HCT116 (cell line): ENCODE measurements around the gene PDCD2. TPM values are rescaled to one million over a fixed set of nuclear protein-coding genes. Genes with fewer than 3 reads are reported as not detected.

Experiments used
- ATAC-seq: fragments of 200-7000 bp; cut with Tn5 transposase; 2 replicates; pipeline ENCODE4 v1.9.1; 2020; ENCODE audit warnings: mild to moderate bottlenecking, moderate library complexity
- BruUV-seq: library from RNA; stranded (reverse); fragments of 400-500 nt; replicated peaks from 2 replicates; lab custom pipeline; 2021; lab: Mats Ljungman, UMichigan
- CTCF ChIA-PET: fragments of 300-600 bp; sonication (Branson Sonifier 250); formaldehyde crosslinking; loops from one replicate; lab custom pipeline; 2021; ENCODE audit warnings: antibody characterized with exemption; lab: Charles Lee
- POLR2A ChIA-PET: fragments of 300-600, 350-600 bp; sonication (Branson Sonifier 250); formaldehyde crosslinking; loops from one replicate; lab custom pipeline; 2021; ENCODE audit warnings: antibody characterized with exemption; lab: Charles Lee
- RAD21 ChIA-PET, 2 experiments: fragments of 300-600 bp; sonication (Branson Sonifier 250); formaldehyde crosslinking; loops; one replicate each; lab custom pipeline; 2023; ENCODE audit warnings: low total read pairs in 2 of 2; ENCODE audit not compliant: uncharacterized antibody in 2 of 2, unreplicated experiment in 2 of 2, low non-redundant PET in 1 of 2; lab: Charles Lee
- DNase-seq: peaks from one replicate; pipeline ENCODE4 v3.0.0-alpha.2; 2010; ENCODE audit warnings: low read depth, low spot score
- H2AFZ ChIP-seq: fragments of 200-600 bp; shearing (Covaris generic), sonication (generic); 2 replicates; pipeline ENCODE4 v1.6.1; 2017; ENCODE audit warnings: low read depth, mixed run types, mixed read lengths, antibody characterized with exemption, low read length; ENCODE audit not compliant: poor library complexity, severe bottlenecking
- H3K27ac ChIP-seq: 2 replicates; pipeline ENCODE4 v1.5.1; 2012; ENCODE audit warnings: low read depth, low read length
- H3K27me3 ChIP-seq: fragments of 200-600 bp; sonication (generic); 2 replicates; pipeline ENCODE4 v1.6.1; 2016; ENCODE audit warnings: mixed run types, low read length, mixed read lengths; ENCODE audit not compliant: insufficient read depth
- H3K36me3 ChIP-seq, 2 experiments: fragments of 200-500 bp in 1 of 2; fragments of 200-600 bp in 1 of 2; sonication (Bioruptor generic) in 1 of 2; sonication (generic) in 1 of 2; 2 replicates each; pipeline versions ENCODE4 v1.5.1 to v1.6.1; 2014 to 2016; ENCODE audit warnings: low read length in 2 of 2, inconsistent platforms in 1 of 2, mixed read lengths in 1 of 2, mixed run types in 1 of 2; ENCODE audit not compliant: insufficient read depth in 2 of 2, control insufficient read depth in 1 of 2
- H3K4me1 ChIP-seq, 2 experiments: fragments of 200-600 bp in 1 of 2; sonication (generic) in 1 of 2; 2 replicates each; pipeline versions ENCODE4 v1.5.1 to v1.6.1; 2012 to 2017; ENCODE audit warnings: low read length in 2 of 2, inconsistent platforms in 1 of 2, mild to moderate bottlenecking in 1 of 2, mixed read lengths in 1 of 2, mixed run types in 1 of 2, moderate library complexity in 1 of 2; ENCODE audit not compliant: insufficient read depth in 2 of 2, control insufficient read depth in 1 of 2
- H3K4me2 ChIP-seq: fragments of 200-600 bp; sonication (generic); 2 replicates; pipeline ENCODE4 v1.6.1; 2017; ENCODE audit warnings: mixed run types, low read length, mixed read lengths
- H3K4me3 ChIP-seq, 2 experiments: fragments of 200-600 bp in 1 of 2; sonication (generic) in 1 of 2; replicated peaks in 1 of 2; 2 replicates each; pipeline ENCODE4 v1.5.1; 2011 to 2016; ENCODE audit warnings: low read length in 2 of 2, control low read depth in 1 of 2, low read depth in 1 of 2, mild to moderate bottlenecking in 1 of 2, mixed read lengths in 1 of 2, mixed run types in 1 of 2
- H3K79me2 ChIP-seq: fragments of 200-600 bp; sonication (generic); 2 replicates; pipeline ENCODE4 v1.6.1; 2017; ENCODE audit warnings: mild to moderate bottlenecking, mixed run types, low read length, moderate library complexity, mixed read lengths; ENCODE audit not compliant: insufficient read depth
- H3K9ac ChIP-seq: fragments of 200-600 bp; sonication (generic); 2 replicates; pipeline ENCODE4 v1.6.1; 2016; ENCODE audit warnings: low read length, mixed read lengths
- H3K9me2 ChIP-seq: fragments of 200-600 bp; sonication (generic), shearing (Covaris generic); 2 replicates; pipeline ENCODE4 v1.6.1; 2017; ENCODE audit warnings: mixed run types, mild to moderate bottlenecking, moderate library complexity; ENCODE audit not compliant: insufficient read depth
- H3K9me3 ChIP-seq, 2 experiments: fragments of 200-500 bp in 1 of 2; fragments of 200-600 bp in 1 of 2; sonication (Bioruptor generic) in 1 of 2; sonication (generic) in 1 of 2; 2 replicates each; pipeline ENCODE4 v1.6.1; 2014 to 2017; ENCODE audit warnings: low read length in 2 of 2, mixed read lengths in 2 of 2, inconsistent platforms in 1 of 2, low read depth in 1 of 2, mild to moderate bottlenecking in 1 of 2, mixed run types in 1 of 2, moderate library complexity in 1 of 2; ENCODE audit not compliant: control insufficient read depth in 1 of 2, insufficient read depth in 1 of 2
- H4K20me1 ChIP-seq: fragments of 200-600 bp; sonication (generic), shearing (Covaris generic); 2 replicates; pipeline ENCODE4 v1.6.1; 2017; ENCODE audit warnings: mixed run types, mild to moderate bottlenecking, moderate library complexity; ENCODE audit not compliant: insufficient read depth
- CBX3 ChIP-seq: IDR thresholded peaks from 2 replicates; pipeline ENCODE4 v1.6.1; 2012; ENCODE audit warnings: low read depth
- CEBPB ChIP-seq: IDR thresholded peaks from 2 replicates; pipeline ENCODE4 v1.6.1; 2012; ENCODE audit warnings: low read depth
- EGR1 ChIP-seq: IDR thresholded peaks from 2 replicates; pipeline ENCODE4 v1.6.1; 2012; ENCODE audit warnings: low read depth
- FOSL1 ChIP-seq: IDR thresholded peaks from 2 replicates; pipeline ENCODE4 v1.6.1; 2012; ENCODE audit warnings: low read depth
- JUND ChIP-seq: IDR thresholded peaks from 2 replicates; pipeline ENCODE4 v1.6.1; 2012
- POLR2A ChIP-seq: IDR thresholded peaks from 2 replicates; pipeline ENCODE4 v1.7.0; 2011; ENCODE audit warnings: borderline replicate concordance; ENCODE audit not compliant: insufficient read depth, insufficient read length; ENCODE audit errors: extremely low read depth
- POLR2AphosphoS5 ChIP-seq: IDR thresholded peaks from 2 replicates; pipeline ENCODE4 v1.6.1; 2011; ENCODE audit warnings: mild to moderate bottlenecking, low read depth, low read length, moderate library complexity
- RAD21 ChIP-seq: IDR thresholded peaks from 2 replicates; pipeline ENCODE4 v1.6.1; 2012; ENCODE audit warnings: low read depth, mild to moderate bottlenecking
- SIN3A ChIP-seq: IDR thresholded peaks from 2 replicates; pipeline ENCODE4 v1.6.1; 2012; ENCODE audit warnings: low read depth
- SP1 ChIP-seq: IDR thresholded peaks from 2 replicates; pipeline ENCODE4 v1.6.1; 2012; ENCODE audit warnings: low read depth
- SRF ChIP-seq: IDR thresholded peaks from 2 replicates; pipeline ENCODE4 v1.6.1; 2012; ENCODE audit warnings: low read depth
- TCF7L2 ChIP-seq: IDR thresholded peaks from 2 replicates; pipeline ENCODE4 v1.7.0; 2011; ENCODE audit warnings: borderline replicate concordance, inconsistent platforms; ENCODE audit not compliant: insufficient read depth, insufficient read length; ENCODE audit errors: extremely low read depth
- YY1 ChIP-seq: IDR thresholded peaks from 2 replicates; pipeline ENCODE4 v1.6.1; 2011; ENCODE audit warnings: low read length, low read depth, moderate library complexity, mild to moderate bottlenecking; ENCODE audit not compliant: insufficient replicate concordance; ENCODE audit errors: extremely low read depth
- ZFX ChIP-seq: fragments of 450-650 bp; IDR thresholded peaks from 2 replicates; pipeline ENCODE4 v1.6.1; 2017
- intact Hi-C: fragments of 100-400 bp; cut with micrococcal nuclease; formaldehyde crosslinking; loops from 2 replicates; pipeline ENCODE4 v1.10.0; 2022
- total RNA-seq: library from RNA; stranded (reverse); gene quantifications from one replicate; pipeline ENCODE4 v1.2.1, GENCODE V29; 2021; ENCODE audit not compliant: unreplicated experiment
- TF ChIP-seq, protein P1 (sequence below): IDR thresholded peaks from 2 replicates; pipeline ENCODE4 v1.6.1; 2012
- TF ChIP-seq, protein P2 (sequence below): IDR thresholded peaks from 2 replicates; pipeline ENCODE4 v1.6.1; 2011; ENCODE audit warnings: mild to moderate bottlenecking, low read length, moderate library complexity; ENCODE audit not compliant: insufficient replicate concordance; ENCODE audit errors: extremely low read depth
- TF ChIP-seq, protein P3 (sequence below), 3 experiments: fragments of 200-600 bp in 1 of 3; sonication (generic) in 1 of 3; IDR thresholded peaks in 2 of 3; conservative IDR thresholded peaks in 1 of 3; 2 replicates each; pipeline ENCODE4 v1.5.1; 2012 to 2017; ENCODE audit warnings: low read depth in 2 of 3, low read length in 2 of 3, antibody characterized with exemption in 1 of 3, borderline replicate concordance in 1 of 3, control low read depth in 1 of 3, mild to moderate bottlenecking in 1 of 3, mixed read lengths in 1 of 3, mixed run types in 1 of 3, moderate library complexity in 1 of 3; ENCODE audit not compliant: insufficient read depth in 1 of 3
- TF ChIP-seq, protein P4 (sequence below): IDR thresholded peaks from 2 replicates; pipeline ENCODE4 v1.6.1; 2012
- TF ChIP-seq, protein P5 (sequence below): IDR thresholded peaks from 2 replicates; pipeline ENCODE4 v1.6.1; 2012; ENCODE audit warnings: low read depth

Gene PDCD2
- total RNA-seq, 1 experiment from 2014 or later: 127 TPM

DNA sequence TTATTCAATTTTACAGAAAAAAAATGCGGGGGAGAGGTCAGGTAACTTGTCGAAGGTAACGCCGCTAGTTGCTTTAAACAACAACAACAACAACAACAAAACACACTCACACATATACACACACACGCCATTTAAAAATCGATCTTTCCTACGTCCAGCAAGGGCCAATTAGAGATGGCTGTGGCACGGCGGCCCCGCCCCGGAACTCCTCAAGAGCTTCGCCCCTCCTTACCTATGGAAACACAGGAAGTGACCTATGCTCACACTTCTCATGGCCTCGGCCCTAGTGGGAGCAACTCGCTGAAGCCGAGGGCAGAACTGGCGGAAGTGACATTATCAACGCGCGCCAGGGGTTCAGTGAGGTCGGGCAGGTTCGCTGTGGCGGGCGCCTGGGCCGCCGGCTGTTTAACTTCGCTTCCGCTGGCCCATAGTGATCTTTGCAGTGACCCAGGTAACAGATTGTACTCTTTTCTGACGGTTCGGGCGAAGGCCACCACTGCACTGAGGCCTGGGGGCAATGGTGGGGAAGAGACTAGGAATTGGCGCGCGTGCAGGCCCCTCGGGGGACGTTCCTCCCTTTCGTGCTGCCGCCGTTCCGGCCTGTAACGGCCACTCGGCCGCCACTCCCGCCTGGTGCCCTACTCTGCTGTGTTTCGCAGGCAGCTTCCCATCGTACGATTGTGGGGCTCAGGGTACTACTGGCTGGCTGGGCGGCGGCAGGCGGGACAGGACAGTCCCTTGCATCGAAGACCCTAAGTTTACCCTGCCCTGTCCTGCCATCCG, 30.2 kb downstream of the PDCD2 start, which contains the start of gene TBP:
TSS of gene TBP (plus strand) at position 357 of the 783 bp plus-strand sequence. CDS start 2,661 bp downstream, outside the sequence.
- ChIA-PET CTCF (interaction anchor here (1.0 kb wide), 1 partner anchor 24 kb away, joined by 3 read pairs; no protein-coding TSS in a partner anchor), POLR2A (interaction anchor here (1.0 kb wide), 1 partner anchor 30 kb away, joined by 3 read pairs; the partner anchor contains the start of gene PDCD2), RAD21 (no interaction called here)
- Histone ChIP-seq H2AFZ (peak within 1 kb of the TSS; percentile 98), H3K4me3 (peak within 1 kb of the TSS; percentile 91 to 99), H3K4me1 (peaks cover 12 to 16% of the 10 kb centered on the region in 2 experiments), H3K9me2 (no peaks in the 10 kb centered on the region), H3K9ac (peak within 1 kb of the TSS; percentile 99), H3K4me2 (peak within 1 kb of the TSS; percentile 93), H3K36me3 (peaks cover 14 to 24% of the 10 kb centered on the region in 2 experiments; a peak in 3 of 4 replicates), H3K27ac (peak within 1 kb of the TSS; percentile 79), H3K79me2 (peaks cover 87% of the 10 kb centered on the region), H4K20me1 (peaks cover 13% of the 10 kb centered on the region; the same call in 1 of the 2 replicates), H3K27me3 (no peaks in the 10 kb centered on the region), H3K9me3 (no peaks in the 10 kb centered on the region)
- peak; percentile 99 for DNase-seq
- TSS peak; percentile 64 for BruUV-seq
- intact Hi-C loops: loop anchor here (1.0 kb wide), 1 partner anchor 803 kb away; the partner anchor contains the start of genes DYNLT2 and ERMARD
- peak; percentile 93 for ATAC-seq
- no peak for TF ChIP-seq RAD21
- TF ChIP-seq, protein P1, sequence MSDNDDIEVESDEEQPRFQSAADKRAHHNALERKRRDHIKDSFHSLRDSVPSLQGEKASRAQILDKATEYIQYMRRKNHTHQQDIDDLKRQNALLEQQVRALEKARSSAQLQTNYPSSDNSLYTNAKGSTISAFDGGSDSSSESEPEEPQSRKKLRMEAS: peak; percentile 88
- TF ChIP-seq POLR2A: peak; percentile 62
- TF ChIP-seq TCF7L2: peak; percentile 40
- TF ChIP-seq CEBPB: no peak
- TF ChIP-seq SIN3A: peak; percentile 18; the same call in 1 of the 2 replicates
- TF ChIP-seq, protein P2, sequence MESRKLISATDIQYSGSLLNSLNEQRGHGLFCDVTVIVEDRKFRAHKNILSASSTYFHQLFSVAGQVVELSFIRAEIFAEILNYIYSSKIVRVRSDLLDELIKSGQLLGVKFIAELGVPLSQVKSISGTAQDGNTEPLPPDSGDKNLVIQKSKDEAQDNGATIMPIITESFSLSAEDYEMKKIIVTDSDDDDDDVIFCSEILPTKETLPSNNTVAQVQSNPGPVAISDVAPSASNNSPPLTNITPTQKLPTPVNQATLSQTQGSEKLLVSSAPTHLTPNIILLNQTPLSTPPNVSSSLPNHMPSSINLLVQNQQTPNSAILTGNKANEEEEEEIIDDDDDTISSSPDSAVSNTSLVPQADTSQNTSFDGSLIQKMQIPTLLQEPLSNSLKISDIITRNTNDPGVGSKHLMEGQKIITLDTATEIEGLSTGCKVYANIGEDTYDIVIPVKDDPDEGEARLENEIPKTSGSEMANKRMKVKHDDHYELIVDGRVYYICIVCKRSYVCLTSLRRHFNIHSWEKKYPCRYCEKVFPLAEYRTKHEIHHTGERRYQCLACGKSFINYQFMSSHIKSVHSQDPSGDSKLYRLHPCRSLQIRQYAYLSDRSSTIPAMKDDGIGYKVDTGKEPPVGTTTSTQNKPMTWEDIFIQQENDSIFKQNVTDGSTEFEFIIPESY: peak; percentile 47
- no peak for TF ChIP-seq EGR1
- TF ChIP-seq, protein P3, sequence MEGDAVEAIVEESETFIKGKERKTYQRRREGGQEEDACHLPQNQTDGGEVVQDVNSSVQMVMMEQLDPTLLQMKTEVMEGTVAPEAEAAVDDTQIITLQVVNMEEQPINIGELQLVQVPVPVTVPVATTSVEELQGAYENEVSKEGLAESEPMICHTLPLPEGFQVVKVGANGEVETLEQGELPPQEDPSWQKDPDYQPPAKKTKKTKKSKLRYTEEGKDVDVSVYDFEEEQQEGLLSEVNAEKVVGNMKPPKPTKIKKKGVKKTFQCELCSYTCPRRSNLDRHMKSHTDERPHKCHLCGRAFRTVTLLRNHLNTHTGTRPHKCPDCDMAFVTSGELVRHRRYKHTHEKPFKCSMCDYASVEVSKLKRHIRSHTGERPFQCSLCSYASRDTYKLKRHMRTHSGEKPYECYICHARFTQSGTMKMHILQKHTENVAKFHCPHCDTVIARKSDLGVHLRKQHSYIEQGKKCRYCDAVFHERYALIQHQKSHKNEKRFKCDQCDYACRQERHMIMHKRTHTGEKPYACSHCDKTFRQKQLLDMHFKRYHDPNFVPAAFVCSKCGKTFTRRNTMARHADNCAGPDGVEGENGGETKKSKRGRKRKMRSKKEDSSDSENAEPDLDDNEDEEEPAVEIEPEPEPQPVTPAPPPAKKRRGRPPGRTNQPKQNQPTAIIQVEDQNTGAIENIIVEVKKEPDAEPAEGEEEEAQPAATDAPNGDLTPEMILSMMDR (IDR thresholded peaks at IDR 0.05 in 2 of 3, conservative IDR thresholded peaks at IDR 0.05 in 1 of 3; ENCODE audit: borderline replicate concordance in 1 of 3, insufficient read depth in 1 of 3, low read depth in 2 of 3, low read length in 2 of 3): no peak
- peak; percentile 86 for TF ChIP-seq POLR2AphosphoS5
- TF ChIP-seq CBX3: no peak
- peak; percentile 96 for TF ChIP-seq SRF
- peak; percentile 89 for TF ChIP-seq SP1
- no peak for TF ChIP-seq FOSL1
- TF ChIP-seq, protein P4, sequence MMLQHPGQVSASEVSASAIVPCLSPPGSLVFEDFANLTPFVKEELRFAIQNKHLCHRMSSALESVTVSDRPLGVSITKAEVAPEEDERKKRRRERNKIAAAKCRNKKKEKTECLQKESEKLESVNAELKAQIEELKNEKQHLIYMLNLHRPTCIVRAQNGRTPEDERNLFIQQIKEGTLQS: no peak
- TF ChIP-seq JUND: no peak
- peak; percentile 93 for TF ChIP-seq YY1
- TF ChIP-seq ZFX: peak; percentile 93
- TF ChIP-seq, protein P5, sequence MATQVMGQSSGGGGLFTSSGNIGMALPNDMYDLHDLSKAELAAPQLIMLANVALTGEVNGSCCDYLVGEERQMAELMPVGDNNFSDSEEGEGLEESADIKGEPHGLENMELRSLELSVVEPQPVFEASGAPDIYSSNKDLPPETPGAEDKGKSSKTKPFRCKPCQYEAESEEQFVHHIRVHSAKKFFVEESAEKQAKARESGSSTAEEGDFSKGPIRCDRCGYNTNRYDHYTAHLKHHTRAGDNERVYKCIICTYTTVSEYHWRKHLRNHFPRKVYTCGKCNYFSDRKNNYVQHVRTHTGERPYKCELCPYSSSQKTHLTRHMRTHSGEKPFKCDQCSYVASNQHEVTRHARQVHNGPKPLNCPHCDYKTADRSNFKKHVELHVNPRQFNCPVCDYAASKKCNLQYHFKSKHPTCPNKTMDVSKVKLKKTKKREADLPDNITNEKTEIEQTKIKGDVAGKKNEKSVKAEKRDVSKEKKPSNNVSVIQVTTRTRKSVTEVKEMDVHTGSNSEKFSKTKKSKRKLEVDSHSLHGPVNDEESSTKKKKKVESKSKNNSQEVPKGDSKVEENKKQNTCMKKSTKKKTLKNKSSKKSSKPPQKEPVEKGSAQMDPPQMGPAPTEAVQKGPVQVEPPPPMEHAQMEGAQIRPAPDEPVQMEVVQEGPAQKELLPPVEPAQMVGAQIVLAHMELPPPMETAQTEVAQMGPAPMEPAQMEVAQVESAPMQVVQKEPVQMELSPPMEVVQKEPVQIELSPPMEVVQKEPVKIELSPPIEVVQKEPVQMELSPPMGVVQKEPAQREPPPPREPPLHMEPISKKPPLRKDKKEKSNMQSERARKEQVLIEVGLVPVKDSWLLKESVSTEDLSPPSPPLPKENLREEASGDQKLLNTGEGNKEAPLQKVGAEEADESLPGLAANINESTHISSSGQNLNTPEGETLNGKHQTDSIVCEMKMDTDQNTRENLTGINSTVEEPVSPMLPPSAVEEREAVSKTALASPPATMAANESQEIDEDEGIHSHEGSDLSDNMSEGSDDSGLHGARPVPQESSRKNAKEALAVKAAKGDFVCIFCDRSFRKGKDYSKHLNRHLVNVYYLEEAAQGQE: no peak
